Gastrocnemius medialis (tissue), 4 donors: ENCODE data around the gene GOPC. TPM values are rescaled to one million over a fixed set of nuclear protein-coding genes. Genes with fewer than 3 reads are reported as not detected.

Source experiments
- ATAC-seq, 2 donors: fragments of 150-250 bp; one replicate each; pipeline ENCODE4 v1.9.1; 2016
- DNase-seq, 2 donors: peaks; one replicate each; pipeline ENCODE4 v3.0.0-alpha.2; 2019
- H3K27ac ChIP-seq, 4 donors: fragments of 200-600 bp; sonication (generic); 1 replicate in 1 of 4; 2 replicates in 3 of 4; pipeline ENCODE4 v1.5.1; 2016 to 2018; ENCODE audit warnings: mild to moderate bottlenecking in 2 of 4, moderate library complexity in 1 of 4
- H3K27me3 ChIP-seq, 3 donors: fragments of 200-600 bp; sonication (generic) in 2 of 3; 1 replicate in 1 of 3; 2 replicates in 2 of 3; pipeline versions ENCODE4 v1.5.1 to v1.6.0; 2016 to 2019; ENCODE audit warnings: mild to moderate bottlenecking in 1 of 3, moderate library complexity in 1 of 3
- H3K36me3 ChIP-seq, 2 donors: fragments of 200-600 bp; sonication (generic) in 1 of 2; one replicate each; pipeline ENCODE4 v1.5.1; 2017 to 2018
- H3K4me1 ChIP-seq, 2 donors: fragments of 200-600 bp; sonication (generic) in 1 of 2; one replicate each; pipeline ENCODE4 v1.5.1; 2016 to 2017; ENCODE audit warnings: mild to moderate bottlenecking in 2 of 2
- H3K4me3 ChIP-seq, 4 donors: fragments of 200-600 bp; sonication (generic) in 3 of 4; 1 replicate in 1 of 4; 2 replicates in 3 of 4; pipeline ENCODE4 v1.5.1; 2016 to 2019; ENCODE audit warnings: mild to moderate bottlenecking in 2 of 4
- H3K9me3 ChIP-seq, 3 donors: fragments of 200-600 bp; sonication (generic) in 2 of 3; 1 replicate in 1 of 3; 2 replicates in 2 of 3; pipeline ENCODE4 v1.5.1; 2016 to 2019
- POLR2A ChIP-seq, 2 donors: fragments of 450-650 bp; IDR thresholded peaks; one replicate each; pipeline ENCODE4 v1.6.1; 2017; ENCODE audit warnings: antibody characterized with exemption in 2 of 2, mild to moderate bottlenecking in 2 of 2, moderate library complexity in 2 of 2
- in situ Hi-C, 4 donors: fragments of 200-750 bp; cut with MboI; loops; one replicate each; pipeline versions ENCODE4 v1.15.0 to v1.8.0; 2017; ENCODE audit warnings: low sequenced_read_pairs in 4 of 4
- intact Hi-C: fragments of 100-400 bp; cut with DNase I; formaldehyde crosslinking; loops from one replicate; pipeline ENCODE4 v1.15.1; 2023; ENCODE audit warnings: low total_unique reads
- total RNA-seq, 4 donors: library from RNA; depleted of rRNA; stranded (reverse); fragments of >200 nt; gene quantifications; one replicate each; pipeline versions ENCODE4 v1.1.0 to v1.2.3, GENCODE V29; 2016
- TF ChIP-seq, protein P1 (sequence below), 5 experiments: fragments of 450-650 bp in 3 of 5; fragments of 200-600 bp in 2 of 5; sonication (generic) in 2 of 5; IDR thresholded peaks in 4 of 5; conservative IDR thresholded peaks in 1 of 5; 1 replicate in 4 of 5; 2 replicates in 1 of 5; pipeline ENCODE4 v1.5.1; 2016 to 2019; ENCODE audit warnings: antibody characterized with exemption in 5 of 5, mild to moderate bottlenecking in 3 of 5, moderate library complexity in 3 of 5

The GOPC gene
- total RNA-seq, 4 donors from 2014 or later: 12.0 to 19.3 (median 13.6) TPM

DNA sequence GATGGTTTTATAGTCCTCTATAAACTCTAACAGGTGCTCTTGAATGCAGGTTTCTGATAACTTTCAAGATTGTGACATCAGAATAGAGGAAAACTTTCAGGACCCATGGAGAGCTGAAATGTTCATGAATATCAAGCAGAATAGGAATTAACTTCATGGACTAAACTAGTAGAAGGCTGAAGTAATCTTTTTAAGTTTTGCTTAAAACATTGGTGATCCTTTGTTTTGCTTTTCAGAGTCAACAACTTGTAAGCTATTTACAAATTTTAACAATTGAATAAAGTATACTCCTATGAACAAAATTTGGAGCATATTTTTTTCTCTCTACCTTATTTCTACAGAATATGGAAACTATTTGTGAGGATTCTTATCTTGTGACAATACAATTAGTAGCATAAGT is 25.2 kb upstream of the GOPC start:
- Histone ChIP-seq H3K36me3 (no peaks in the 10 kb centered on the region), H3K27ac (no peak overlapping the region), H3K27me3 (no peaks in the 10 kb centered on the region), H3K4me1 (no peaks in the 10 kb centered on the region), H3K9me3 (peaks cover 0 to 5% (median 0%) of the 10 kb centered on the region in 3 donors), H3K4me3 (no peak overlapping the region)
- no peak for ATAC-seq
- intact Hi-C loops: no loop called here
- in situ Hi-C loops: no loop called here
- DNase-seq: no peak
- TF ChIP-seq, protein P1, sequence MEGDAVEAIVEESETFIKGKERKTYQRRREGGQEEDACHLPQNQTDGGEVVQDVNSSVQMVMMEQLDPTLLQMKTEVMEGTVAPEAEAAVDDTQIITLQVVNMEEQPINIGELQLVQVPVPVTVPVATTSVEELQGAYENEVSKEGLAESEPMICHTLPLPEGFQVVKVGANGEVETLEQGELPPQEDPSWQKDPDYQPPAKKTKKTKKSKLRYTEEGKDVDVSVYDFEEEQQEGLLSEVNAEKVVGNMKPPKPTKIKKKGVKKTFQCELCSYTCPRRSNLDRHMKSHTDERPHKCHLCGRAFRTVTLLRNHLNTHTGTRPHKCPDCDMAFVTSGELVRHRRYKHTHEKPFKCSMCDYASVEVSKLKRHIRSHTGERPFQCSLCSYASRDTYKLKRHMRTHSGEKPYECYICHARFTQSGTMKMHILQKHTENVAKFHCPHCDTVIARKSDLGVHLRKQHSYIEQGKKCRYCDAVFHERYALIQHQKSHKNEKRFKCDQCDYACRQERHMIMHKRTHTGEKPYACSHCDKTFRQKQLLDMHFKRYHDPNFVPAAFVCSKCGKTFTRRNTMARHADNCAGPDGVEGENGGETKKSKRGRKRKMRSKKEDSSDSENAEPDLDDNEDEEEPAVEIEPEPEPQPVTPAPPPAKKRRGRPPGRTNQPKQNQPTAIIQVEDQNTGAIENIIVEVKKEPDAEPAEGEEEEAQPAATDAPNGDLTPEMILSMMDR (IDR thresholded peaks at IDR 0.05 in 4 of 5, conservative IDR thresholded peaks at IDR 0.05 in 1 of 5): no peak
- no peak for TF ChIP-seq POLR2A (IDR thresholded peaks at IDR 0.05)

DNA sequence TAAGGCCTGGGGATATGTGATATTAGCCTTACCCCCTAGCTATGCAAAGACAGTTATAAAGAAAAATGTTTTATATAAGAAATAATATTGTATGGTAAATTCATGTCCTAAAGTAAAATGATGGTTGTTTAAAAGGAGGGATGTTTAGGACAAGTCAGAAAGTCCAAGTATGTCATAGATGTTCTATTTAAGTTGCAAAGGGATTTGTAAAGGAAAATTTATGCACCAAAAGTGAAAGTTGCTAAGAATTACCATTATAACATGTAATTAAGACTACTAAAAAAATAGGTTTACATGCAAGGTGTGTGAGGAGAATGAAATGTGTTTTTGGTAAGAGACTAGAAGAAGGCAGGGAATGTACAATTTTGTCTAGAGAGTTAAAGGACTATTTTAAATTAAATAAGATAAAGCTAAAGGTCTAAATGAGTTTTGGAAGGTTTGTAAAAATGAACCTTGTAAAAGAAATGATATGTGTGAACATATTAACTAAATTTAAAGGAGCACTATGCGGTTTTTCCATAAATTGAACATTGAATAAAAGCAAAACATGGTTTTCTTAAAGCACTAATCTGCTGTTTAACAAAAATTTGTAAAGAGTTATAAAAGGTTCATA is 22.7 kb upstream of the GOPC start:
- no peak for ATAC-seq
- no peak overlapping the region for H3K4me3 ChIP-seq
- H3K4me1 ChIP-seq: peaks cover 0 to 3% of the 10 kb centered on the region in 2 donors
- H3K27ac ChIP-seq: no peak overlapping the region
- DNase-seq: no peak
- intact Hi-C loops: no loop called here
- no peaks in the 10 kb centered on the region for H3K27me3 ChIP-seq
- H3K9me3 ChIP-seq: peaks cover 0 to 5% (median 0%) of the 10 kb centered on the region in 3 donors
- TF ChIP-seq, protein P1 (IDR thresholded peaks at IDR 0.05 in 4 of 5, conservative IDR thresholded peaks at IDR 0.05 in 1 of 5): no peak
- no peak for TF ChIP-seq POLR2A (IDR thresholded peaks at IDR 0.05)
- in situ Hi-C loops: no loop called here
- no peaks in the 10 kb centered on the region for H3K36me3 ChIP-seq

DNA sequence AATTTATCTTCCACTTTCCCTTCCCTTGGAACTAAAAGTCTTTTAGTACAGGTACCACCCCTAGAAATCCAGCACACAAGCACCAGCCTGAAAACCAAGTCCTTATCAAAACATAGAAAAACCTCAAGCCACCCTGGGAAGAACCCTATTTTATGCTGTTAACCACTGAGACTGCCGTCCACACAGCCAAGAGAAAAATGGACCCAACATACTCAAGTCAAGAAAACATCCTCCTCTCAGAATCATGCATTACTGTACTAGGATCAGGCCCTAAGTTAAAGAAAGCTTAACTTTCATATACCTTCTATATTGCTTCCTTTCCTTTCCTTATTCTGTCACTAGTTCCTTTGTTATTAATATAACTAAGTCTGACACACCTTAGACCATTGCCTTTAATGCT is 16.9 kb upstream of the GOPC start:
- H3K4me3 ChIP-seq: no peak overlapping the region
- no peak overlapping the region for H3K27ac ChIP-seq
- H3K36me3 ChIP-seq: no peaks in the 10 kb centered on the region
- TF ChIP-seq, protein P1 (IDR thresholded peaks at IDR 0.05 in 4 of 5, conservative IDR thresholded peaks at IDR 0.05 in 1 of 5): no peak
- TF ChIP-seq POLR2A (IDR thresholded peaks at IDR 0.05): no peak
- no peaks in the 10 kb centered on the region for H3K27me3 ChIP-seq
- ATAC-seq (no peak), DNase-seq (no peak)
- no peaks in the 10 kb centered on the region for H3K9me3 ChIP-seq
- intact Hi-C loops: no loop called here
- in situ Hi-C loops: no loop called here
- peaks cover 0 to 3% of the 10 kb centered on the region in 2 donors for H3K4me1 ChIP-seq

DNA sequence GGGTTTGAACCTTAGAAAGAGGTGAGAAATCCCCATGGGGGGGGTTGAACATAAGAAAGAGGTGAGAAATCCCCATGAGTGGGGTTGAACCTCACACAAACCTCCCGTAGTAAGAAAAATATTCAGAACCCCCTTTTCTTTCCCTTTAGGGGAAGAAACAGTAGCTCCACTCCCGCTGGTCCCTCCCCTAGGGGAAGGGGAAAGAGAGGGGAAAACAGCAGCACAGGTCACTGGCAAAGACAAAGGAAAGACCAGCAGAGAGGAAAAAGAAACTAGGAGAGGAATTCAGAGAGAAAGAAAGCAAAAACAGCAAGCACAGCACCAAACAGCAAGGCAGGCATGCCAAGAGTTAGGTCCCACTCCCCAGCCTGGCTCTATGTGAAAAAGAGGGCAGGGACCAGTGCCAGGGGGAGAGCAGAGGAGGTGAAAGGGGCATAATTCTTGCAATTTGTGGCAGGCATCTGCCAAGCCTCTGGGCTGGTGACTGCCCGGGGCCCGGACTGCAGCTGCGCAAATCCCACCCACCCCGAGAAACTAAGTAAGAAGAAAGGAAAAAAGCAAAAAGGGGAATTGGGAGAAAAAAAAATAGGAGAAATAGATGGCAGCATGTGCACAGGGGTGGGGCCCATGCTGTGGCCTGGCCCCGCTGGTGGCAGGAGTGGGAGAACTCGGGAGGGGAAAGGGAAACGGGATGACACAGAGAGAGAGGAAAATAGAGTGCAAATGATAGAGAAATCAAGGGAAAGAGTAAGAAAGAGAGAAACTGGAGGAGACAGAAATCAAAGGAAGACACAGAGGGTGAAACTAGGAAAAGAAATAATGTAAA is 15.1 kb upstream of the GOPC start:
- intact Hi-C loops: no loop called here
- in situ Hi-C loops: no loop called here
- DNase-seq: no peak

More for the DNA sequence above, 15.1 kb upstream of the GOPC start:
- ATAC-seq: no peak
- H3K9me3 ChIP-seq: no peaks in the 10 kb centered on the region
- no peak overlapping the region for H3K27ac ChIP-seq
- TF ChIP-seq, protein P1 (IDR thresholded peaks at IDR 0.05 in 4 of 5, conservative IDR thresholded peaks at IDR 0.05 in 1 of 5): no peak
- TF ChIP-seq POLR2A (IDR thresholded peaks at IDR 0.05): no peak
- no peak overlapping the region for H3K4me3 ChIP-seq
- H3K27me3 ChIP-seq: no peaks in the 10 kb centered on the region
- no peaks in the 10 kb centered on the region for H3K36me3 ChIP-seq
- peaks cover 0 to 3% of the 10 kb centered on the region in 2 donors for H3K4me1 ChIP-seq
